ENCODE measurements around the gene EFCAB6. TPM values are rescaled to one million over a fixed set of nuclear protein-coding genes. Genes with fewer than 3 reads are reported as not detected.

Gene EFCAB6
- total and polyA plus RNA-seq, 10 donors = 0.07 to 2.8 (median 0.78) TPM

DNA sequence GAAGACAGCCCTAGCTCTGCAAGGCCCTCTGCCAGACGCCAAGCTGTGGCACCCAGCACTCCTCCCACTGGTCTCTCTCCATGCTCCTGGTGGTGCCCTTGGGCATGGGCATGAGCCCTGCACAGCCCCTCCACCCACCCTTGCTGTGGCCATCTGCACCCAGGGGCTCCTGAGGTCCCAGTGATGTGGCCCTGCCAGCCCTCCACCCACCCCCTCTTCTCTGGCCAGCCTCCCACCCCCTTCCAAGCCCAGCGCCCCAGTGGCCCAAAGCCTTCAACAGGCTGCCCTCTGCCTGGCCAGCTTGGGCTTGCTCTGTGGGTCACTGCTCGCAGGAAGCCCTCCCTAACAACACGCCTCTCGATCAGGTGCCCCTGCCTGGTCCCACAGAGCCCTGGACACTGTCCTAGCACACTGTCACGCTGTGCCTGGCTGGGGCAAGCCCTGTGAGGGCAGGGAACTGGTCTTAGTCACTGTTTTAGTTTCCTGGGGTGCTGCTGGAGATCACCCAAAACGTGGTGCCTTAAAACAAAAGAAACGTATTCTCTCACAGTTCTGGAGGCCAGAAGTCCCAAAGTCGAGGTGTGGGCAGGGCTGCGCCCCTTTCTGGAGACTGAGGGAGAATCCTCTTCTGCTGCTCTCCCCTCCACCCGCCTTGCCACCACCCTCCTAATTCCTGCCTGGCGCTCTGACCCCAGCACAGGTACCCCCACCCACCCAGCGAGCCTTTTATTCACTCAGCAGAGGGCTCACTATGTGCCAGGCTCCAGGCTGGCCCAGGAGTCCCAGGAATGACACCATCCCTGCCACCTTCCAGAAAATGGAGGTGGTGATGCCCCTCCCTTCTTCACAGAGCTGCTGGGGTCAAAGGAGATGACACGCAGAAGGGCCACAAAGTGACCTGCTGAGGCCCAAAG is 35.5 kb upstream of the EFCAB6 start:
- intact Hi-C loops (cut with DNase I; ENCODE audit: low total_unique reads) = no loop called here
- H3K27ac ChIP-seq = no peak overlapping the region
- 77 to 89% (median 83%) methylated on average over 9 to 14 of the region's 14 CpGs for WGBS, 5 donors

DNA sequence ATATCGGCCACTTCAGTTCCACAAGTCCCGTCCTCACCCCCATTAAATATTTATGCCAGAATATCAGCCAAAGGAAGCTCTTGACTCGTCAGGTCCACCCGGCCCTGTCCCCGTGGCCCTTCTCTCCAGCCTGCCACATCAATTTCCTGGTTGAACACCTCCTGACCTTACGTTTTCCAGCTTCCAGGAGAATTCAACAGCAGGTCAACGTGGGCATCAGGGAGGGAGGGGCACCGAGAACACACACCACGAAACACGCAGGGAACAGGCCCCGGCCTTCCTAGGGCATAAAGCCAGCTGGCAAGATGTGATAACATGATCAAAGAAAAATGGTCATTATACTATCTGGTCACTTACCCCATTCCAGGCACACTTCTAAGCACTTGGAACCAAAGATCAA is 34.9 kb upstream of the EFCAB6 start:
- TF ChIP-seq POLR2AphosphoS5 (IDR thresholded peaks at IDR 0.05) = no peak
- TF ChIP-seq POLR2A (IDR thresholded peaks at IDR 0.05) = no peak
- TF ChIP-seq, protein P1, sequence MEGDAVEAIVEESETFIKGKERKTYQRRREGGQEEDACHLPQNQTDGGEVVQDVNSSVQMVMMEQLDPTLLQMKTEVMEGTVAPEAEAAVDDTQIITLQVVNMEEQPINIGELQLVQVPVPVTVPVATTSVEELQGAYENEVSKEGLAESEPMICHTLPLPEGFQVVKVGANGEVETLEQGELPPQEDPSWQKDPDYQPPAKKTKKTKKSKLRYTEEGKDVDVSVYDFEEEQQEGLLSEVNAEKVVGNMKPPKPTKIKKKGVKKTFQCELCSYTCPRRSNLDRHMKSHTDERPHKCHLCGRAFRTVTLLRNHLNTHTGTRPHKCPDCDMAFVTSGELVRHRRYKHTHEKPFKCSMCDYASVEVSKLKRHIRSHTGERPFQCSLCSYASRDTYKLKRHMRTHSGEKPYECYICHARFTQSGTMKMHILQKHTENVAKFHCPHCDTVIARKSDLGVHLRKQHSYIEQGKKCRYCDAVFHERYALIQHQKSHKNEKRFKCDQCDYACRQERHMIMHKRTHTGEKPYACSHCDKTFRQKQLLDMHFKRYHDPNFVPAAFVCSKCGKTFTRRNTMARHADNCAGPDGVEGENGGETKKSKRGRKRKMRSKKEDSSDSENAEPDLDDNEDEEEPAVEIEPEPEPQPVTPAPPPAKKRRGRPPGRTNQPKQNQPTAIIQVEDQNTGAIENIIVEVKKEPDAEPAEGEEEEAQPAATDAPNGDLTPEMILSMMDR (IDR thresholded peaks at IDR 0.05 in 8 of 11, conservative IDR thresholded peaks at IDR 0.05 in 3 of 11) = no peak
- WGBS, 5 donors = 61 to 81% (median 72%) methylated on average over 11 of the region's 11 CpGs
- Histone ChIP-seq H3K36me3 (no peaks in the 10 kb centered on the region), H3K27me3 (replicated peaks in 1 of 7) (peaks cover 0 to 54% (median 2%) of the 10 kb centered on the region in 7 donors), H3K27ac (no peak overlapping the region), H3K4me1 (no peaks in the 10 kb centered on the region), H3K4me3 (no peak overlapping the region), H3K9me3 (no peaks in the 10 kb centered on the region)
- DNase-seq = peak; percentile 31
- intact Hi-C loops (cut with DNase I; ENCODE audit: low total_unique reads) = no loop called here

More for the DNA sequence above, 35.5 kb upstream of the EFCAB6 start:
- DNase-seq = peak; percentile 55
- peaks cover 0 to 1% (median 0%) of the 10 kb centered on the region in 6 donors for H3K4me1 ChIP-seq
- TF ChIP-seq, protein P1 (IDR thresholded peaks at IDR 0.05 in 8 of 11, conservative IDR thresholded peaks at IDR 0.05 in 3 of 11) = no peak
- TF ChIP-seq POLR2A (IDR thresholded peaks at IDR 0.05) = no peak
- TF ChIP-seq POLR2AphosphoS5 (IDR thresholded peaks at IDR 0.05) = no peak
- H3K36me3 ChIP-seq = no peaks in the 10 kb centered on the region
- H3K4me3 ChIP-seq = no peak overlapping the region
- H3K9me3 ChIP-seq = no peaks in the 10 kb centered on the region
- H3K27me3 ChIP-seq (replicated peaks in 1 of 7) = peaks cover 0 to 60% (median 7%) of the 10 kb centered on the region in 7 donors

DNA sequence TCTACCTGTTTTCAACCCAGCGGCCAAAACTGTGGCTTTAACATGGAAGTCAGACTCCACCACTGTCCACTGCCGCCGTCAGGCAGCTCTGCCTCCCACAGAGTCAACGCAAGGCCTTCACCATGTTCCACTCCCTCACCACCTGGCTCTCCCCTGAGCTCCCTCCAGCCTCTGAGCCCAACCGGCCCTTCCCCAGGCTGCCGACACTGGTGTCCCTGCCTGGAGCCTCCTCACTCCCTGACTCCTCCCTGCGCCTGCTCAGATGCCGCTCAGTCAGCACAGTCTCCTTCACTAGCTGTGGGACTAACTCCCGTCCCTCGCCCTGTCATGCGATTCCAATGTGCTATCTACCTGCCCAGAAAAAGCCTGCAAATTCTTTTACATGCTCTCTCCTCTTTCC is 33.9 kb upstream of the EFCAB6 start:
- Histone ChIP-seq H3K36me3 (no peaks in the 10 kb centered on the region), H3K9me3 (no peaks in the 10 kb centered on the region), H3K27me3 (replicated peaks in 1 of 7) (peaks cover 0 to 45% (median 0%) of the 10 kb centered on the region in 7 donors), H3K4me3 (no peak overlapping the region), H3K4me1 (no peaks in the 10 kb centered on the region), H3K27ac (no peak overlapping the region)
- TF ChIP-seq POLR2A (IDR thresholded peaks at IDR 0.05) (no peak), POLR2AphosphoS5 (IDR thresholded peaks at IDR 0.05) (no peak)
- TF ChIP-seq, protein P1 (IDR thresholded peaks at IDR 0.05 in 8 of 11, conservative IDR thresholded peaks at IDR 0.05 in 3 of 11) = no peak
- peak; percentile 57 for DNase-seq
- WGBS, 5 donors = 81 to 85% (median 84%) methylated on average over 11 of the region's 11 CpGs
- intact Hi-C loops (cut with DNase I; ENCODE audit: low total_unique reads) = no loop called here
